NT2/D1 (cell line): ENCODE results near the gene EIF1AD.

ENCODE experiments used
- YY1 ChIP-seq: IDR thresholded peaks from 2 replicates; pipeline ENCODE4 v1.6.1; 2011; ENCODE audit not compliant: insufficient read length, insufficient read depth
- ZNF274 ChIP-seq: IDR thresholded peaks from 2 replicates; pipeline ENCODE4 v1.6.1; 2011; ENCODE audit warnings: mild to moderate bottlenecking, low read depth, low read length

DNA sequence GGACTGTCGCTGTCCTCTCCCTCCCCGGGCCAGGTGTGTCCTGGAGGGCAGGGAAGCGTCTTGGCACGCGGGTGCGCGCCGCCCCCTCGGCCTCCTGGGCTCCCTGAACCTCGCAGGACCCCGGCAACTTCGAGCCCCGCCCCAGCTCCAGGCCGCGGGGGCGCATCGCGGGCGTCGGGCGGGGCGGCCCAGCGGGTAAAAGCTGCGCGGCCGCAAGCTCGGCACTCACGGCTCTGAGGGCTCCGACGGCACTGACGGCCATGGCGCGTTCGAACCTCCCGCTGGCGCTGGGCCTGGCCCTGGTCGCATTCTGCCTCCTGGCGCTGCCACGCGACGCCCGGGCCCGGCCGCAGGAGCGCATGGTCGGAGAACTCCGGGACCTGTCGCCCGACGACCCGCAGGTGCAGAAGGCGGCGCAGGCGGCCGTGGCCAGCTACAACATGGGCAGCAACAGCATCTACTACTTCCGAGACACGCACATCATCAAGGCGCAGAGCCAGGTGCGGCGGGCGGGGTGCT lies 9.9 kb upstream of the EIF1AD start, which contains the start of gene CST6:
- no peak for TF ChIP-seq YY1
- TF ChIP-seq ZNF274, result no peak
